ENCODE data around the gene DNAJB8.

Gene DNAJB8

GRCh38 chr3:128493570-128494366, 27.1 kb upstream of the DNAJB8 start:
- no peak for DNase-seq

GRCh38 chr3:128492671-128493569, 26.2 kb upstream of the DNAJB8 start, which contains the start of gene GATA2:
TSS of gene GATA2 (minus strand) at chr3:128493201. CDS start at chr3:128487031, 6,170 bp downstream.
- no peak for DNase-seq

GRCh38 chr3:128491941-128492670, 25.4 kb upstream of the DNAJB8 start:
- no peak for DNase-seq

- no peak for DNase-seq
Measured at GRCh38 chr3:128491691-128491940, 24.9 kb upstream of the DNAJB8 start.

- DNase-seq, result no peak
Measured at GRCh38 chr3:128490915-128491690, 24.4 kb upstream of the DNAJB8 start.

- DNase-seq, result no peak
Measured at GRCh38 chr3:128490650-128490914, 23.9 kb upstream of the DNAJB8 start.

- no peak for DNase-seq
Measured at GRCh38 chr3:128489927-128490649, 23.4 kb upstream of the DNAJB8 start.

- no peak for DNase-seq
Measured at GRCh38 chr3:128489674-128489926, 22.9 kb upstream of the DNAJB8 start.

- DNase-seq, result peak; percentile 53
Measured at GRCh38 chr3:128488991-128489673, 22.4 kb upstream of the DNAJB8 start.

- no peak for DNase-seq
Measured at GRCh38 chr3:128488636-128488990, 21.9 kb upstream of the DNAJB8 start.

- peak; percentile 76 for DNase-seq
Measured at GRCh38 chr3:128487813-128488635, 21.3 kb upstream of the DNAJB8 start.

- no peak for DNase-seq
Measured at GRCh38 chr3:128487538-128487812, 20.8 kb upstream of the DNAJB8 start.

GRCh38 chr3:128486681-128487537, 20.2 kb upstream of the DNAJB8 start:
- DNase-seq, result no peak

GRCh38 chr3:128486205-128486628, 19.5 kb upstream of the DNAJB8 start:
- no peak for DNase-seq

GRCh38 chr3:128485282-128486204, 18.9 kb upstream of the DNAJB8 start:
- no peak for DNase-seq

- no peak for DNase-seq
Measured at GRCh38 chr3:128484404-128485281, 18.0 kb upstream of the DNAJB8 start.

GRCh38 chr3:128483657-128484403, 17.1 kb upstream of the DNAJB8 start:
- DNase-seq, result no peak

All from NCI-H2171 (cell line).